ENCODE measurements around the gene IQCE.

IQCE gene

GRCh38 chr7:2637066-2637471, 78.3 kb downstream of the IQCE start:
- DNase-seq: no peak

GRCh38 chr7:2637505-2638223, 78.9 kb downstream of the IQCE start:
- DNase-seq: no peak

- no peak for DNase-seq
Observed at GRCh38 chr7:2638224-2638991, 79.6 kb downstream of the IQCE start.

GRCh38 chr7:2639181-2639681, 80.5 kb downstream of the IQCE start:
- DNase-seq: no peak

- DNase-seq: no peak
Observed at GRCh38 chr7:2639695-2640481, 81.1 kb downstream of the IQCE start.

GRCh38 chr7:2640482-2640830, 81.7 kb downstream of the IQCE start:
- no peak for DNase-seq

- no peak for DNase-seq
Observed at GRCh38 chr7:2640846-2641316, 82.1 kb downstream of the IQCE start.

- DNase-seq: no peak
Observed at GRCh38 chr7:2641406-2642393, 82.9 kb downstream of the IQCE start.

GRCh38 chr7:2643386-2644219, 84.8 kb downstream of the IQCE start:
- no peak for DNase-seq

GRCh38 chr7:2644220-2644561, 85.4 kb downstream of the IQCE start:
- DNase-seq: no peak

- no peak for DNase-seq
Observed at GRCh38 chr7:2644562-2645273, 85.9 kb downstream of the IQCE start.

- DNase-seq: no peak
Observed at GRCh38 chr7:2645274-2645868, 86.6 kb downstream of the IQCE start.

- no peak for DNase-seq
Observed at GRCh38 chr7:2646336-2646679, 87.5 kb downstream of the IQCE start.

- DNase-seq: no peak
Observed at GRCh38 chr7:2646680-2647571, 88.1 kb downstream of the IQCE start.

GRCh38 chr7:2647594-2648172, 88.9 kb downstream of the IQCE start:
- DNase-seq: no peak

GRCh38 chr7:2649139-2649838, 90.5 kb downstream of the IQCE start:
- no peak for DNase-seq

GRCh38 chr7:2649991-2650390, 91.2 kb downstream of the IQCE start:
- DNase-seq: no peak

GRCh38 chr7:2650451-2650850, 91.7 kb downstream of the IQCE start:
- DNase-seq: no peak

Data from NCI-H2171 (cell line).